ENCODE measurements around the gene SUCLG2. TPM values are rescaled to one million over a fixed set of nuclear protein-coding genes. Genes with fewer than 3 reads are reported as not detected.

SUCLG2 gene
- polyA plus RNA-seq, 2 of the 4 experiments (the other 2 are of a cell fraction): 39.8 to 61.3 TPM

DNA sequence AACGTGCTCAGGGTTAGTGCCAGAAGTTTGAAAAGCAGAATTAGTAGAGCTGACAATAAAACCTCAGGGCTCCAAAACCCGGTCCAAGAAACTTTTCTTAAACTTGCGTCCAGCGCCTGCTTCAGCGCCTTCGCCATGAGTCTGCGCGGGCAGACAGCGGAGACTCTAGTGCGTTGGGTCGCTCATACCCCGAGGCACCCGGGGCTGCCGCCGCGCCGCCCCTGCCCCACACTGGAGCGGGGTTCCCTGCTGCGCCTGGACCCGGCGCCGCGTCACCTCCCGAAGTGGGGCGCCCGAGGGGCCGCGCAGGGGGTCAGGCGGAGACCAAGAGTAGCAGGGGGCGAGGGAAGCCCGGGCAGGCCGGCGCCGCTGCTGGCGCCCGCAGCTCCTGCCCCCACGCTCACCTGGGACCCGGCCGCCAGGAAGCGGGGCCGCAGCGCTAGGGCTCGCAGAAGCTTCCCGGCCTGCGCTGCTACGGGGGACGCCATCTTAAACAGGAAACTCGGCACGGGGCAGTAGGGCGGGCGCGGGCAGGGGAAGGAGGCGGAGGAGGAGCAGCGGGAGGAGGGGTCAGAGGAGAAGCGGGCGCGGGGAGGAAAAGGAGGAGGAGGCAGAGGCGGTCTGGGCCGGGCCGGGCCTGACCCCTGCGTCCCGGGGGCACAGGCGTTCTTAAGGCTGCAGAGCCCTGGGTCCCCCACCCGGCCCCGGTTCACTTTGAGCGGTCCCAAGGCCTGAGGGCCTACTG is at the start of gene SUCLG2 (continued):
- peak; percentile 31; the same call in 1 of the 2 replicates for TF ChIP-seq MYC (IDR thresholded peaks at IDR 0.05; ENCODE audit: borderline replicate concordance, low read length)
- TF ChIP-seq KDM5A (IDR thresholded peaks at IDR 0.05): peak; percentile 52; the same call in 1 of the 2 replicates
- TF ChIP-seq, protein P1, sequence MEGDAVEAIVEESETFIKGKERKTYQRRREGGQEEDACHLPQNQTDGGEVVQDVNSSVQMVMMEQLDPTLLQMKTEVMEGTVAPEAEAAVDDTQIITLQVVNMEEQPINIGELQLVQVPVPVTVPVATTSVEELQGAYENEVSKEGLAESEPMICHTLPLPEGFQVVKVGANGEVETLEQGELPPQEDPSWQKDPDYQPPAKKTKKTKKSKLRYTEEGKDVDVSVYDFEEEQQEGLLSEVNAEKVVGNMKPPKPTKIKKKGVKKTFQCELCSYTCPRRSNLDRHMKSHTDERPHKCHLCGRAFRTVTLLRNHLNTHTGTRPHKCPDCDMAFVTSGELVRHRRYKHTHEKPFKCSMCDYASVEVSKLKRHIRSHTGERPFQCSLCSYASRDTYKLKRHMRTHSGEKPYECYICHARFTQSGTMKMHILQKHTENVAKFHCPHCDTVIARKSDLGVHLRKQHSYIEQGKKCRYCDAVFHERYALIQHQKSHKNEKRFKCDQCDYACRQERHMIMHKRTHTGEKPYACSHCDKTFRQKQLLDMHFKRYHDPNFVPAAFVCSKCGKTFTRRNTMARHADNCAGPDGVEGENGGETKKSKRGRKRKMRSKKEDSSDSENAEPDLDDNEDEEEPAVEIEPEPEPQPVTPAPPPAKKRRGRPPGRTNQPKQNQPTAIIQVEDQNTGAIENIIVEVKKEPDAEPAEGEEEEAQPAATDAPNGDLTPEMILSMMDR (IDR thresholded peaks at IDR 0.05): no peak
- TF ChIP-seq FOSB (CRISPR knock-in tag; IDR thresholded peaks at IDR 0.05): no peak

DNA sequence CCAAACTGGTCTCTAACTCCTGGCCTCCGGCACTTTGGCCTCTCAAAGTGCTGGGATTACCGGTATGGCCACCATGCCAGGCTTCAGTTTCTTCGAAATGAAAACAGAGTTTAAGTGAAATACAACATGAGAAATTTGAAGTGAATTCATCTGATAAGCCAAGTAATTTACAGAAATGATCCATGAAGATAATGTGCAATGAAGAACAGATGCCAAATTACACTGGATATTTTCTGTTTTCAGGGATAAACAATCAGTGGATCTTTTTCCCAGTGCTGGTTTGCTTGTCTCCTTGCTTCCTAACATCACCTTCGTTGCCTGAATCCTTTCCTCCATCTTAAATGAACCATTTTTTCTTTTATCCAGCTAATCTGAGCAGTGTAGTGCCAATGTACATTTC is 46.2 kb upstream of the SUCLG2 start:
- Histone ChIP-seq H3K4me3 (no peak overlapping the region), H3K4me2 (no peak overlapping the region), H3K4me1 (no peaks in the 10 kb centered on the region), H3K27ac (no peak overlapping the region), H3K9me3 (no peaks in the 10 kb centered on the region)
- 88% methylated on average over 4 of the region's 4 CpGs for WGBS (ENCODE audit: missing lambda C conversion rate)
- DNase-seq (ENCODE audit: low read depth in 1 of 2, low spot score in 1 of 2): no peak
- CTCF ChIA-PET: no interaction called here
- POLR2A ChIA-PET: no interaction called here
- ATAC-seq: no peak
- no peak for FAIRE-seq
- no peak for TF ChIP-seq FOXS1 (CRISPR knock-in tag; IDR thresholded peaks at IDR 0.05)
- TF ChIP-seq, protein P2, sequence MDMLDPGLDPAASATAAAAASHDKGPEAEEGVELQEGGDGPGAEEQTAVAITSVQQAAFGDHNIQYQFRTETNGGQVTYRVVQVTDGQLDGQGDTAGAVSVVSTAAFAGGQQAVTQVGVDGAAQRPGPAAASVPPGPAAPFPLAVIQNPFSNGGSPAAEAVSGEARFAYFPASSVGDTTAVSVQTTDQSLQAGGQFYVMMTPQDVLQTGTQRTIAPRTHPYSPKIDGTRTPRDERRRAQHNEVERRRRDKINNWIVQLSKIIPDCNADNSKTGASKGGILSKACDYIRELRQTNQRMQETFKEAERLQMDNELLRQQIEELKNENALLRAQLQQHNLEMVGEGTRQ (IDR thresholded peaks at IDR 0.05): no peak

DNA sequence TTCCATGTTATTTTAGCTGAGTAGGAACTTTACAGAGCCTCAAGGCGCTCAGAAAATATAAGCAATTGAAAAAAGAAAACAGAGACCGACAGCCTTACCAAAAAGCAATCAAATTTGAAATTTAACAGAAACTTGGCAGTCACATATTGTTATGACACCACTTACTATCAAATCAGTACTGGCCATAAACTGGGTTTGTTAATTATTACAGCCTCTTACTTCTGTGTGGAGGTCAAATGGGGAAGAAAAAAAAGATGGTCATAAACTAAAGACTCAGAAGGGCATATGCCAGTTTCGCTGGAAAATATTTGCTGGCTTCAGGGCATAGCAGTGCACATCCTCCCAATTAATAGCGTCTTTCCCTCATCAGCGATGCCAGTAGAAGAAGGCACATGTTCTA is 45.5 kb upstream of the SUCLG2 start:
- ChIA-PET POLR2A (no interaction called here), CTCF (no interaction called here)
- no peak for TF ChIP-seq RFX5 (IDR thresholded peaks at IDR 0.05)
- no peak for TF ChIP-seq CBX2 (IDR thresholded peaks at IDR 0.05; ENCODE audit: borderline replicate concordance, low read depth)
- no peak for TF ChIP-seq ZNF302 (CRISPR knock-in tag; IDR thresholded peaks at IDR 0.05)
- TF ChIP-seq, protein P3, sequence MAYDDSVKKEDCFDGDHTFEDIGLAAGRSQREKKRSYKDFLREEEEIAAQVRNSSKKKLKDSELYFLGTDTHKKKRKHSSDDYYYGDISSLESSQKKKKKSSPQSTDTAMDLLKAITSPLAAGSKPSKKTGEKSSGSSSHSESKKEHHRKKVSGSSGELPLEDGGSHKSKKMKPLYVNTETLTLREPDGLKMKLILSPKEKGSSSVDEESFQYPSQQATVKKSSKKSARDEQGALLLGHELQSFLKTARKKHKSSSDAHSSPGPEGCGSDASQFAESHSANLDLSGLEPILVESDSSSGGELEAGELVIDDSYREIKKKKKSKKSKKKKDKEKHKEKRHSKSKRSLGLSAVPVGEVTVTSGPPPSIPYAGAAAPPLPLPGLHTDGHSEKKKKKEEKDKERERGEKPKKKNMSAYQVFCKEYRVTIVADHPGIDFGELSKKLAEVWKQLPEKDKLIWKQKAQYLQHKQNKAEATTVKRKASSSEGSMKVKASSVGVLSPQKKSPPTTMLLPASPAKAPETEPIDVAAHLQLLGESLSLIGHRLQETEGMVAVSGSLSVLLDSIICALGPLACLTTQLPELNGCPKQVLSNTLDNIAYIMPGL (CRISPR knock-in tag; IDR thresholded peaks at IDR 0.05; ENCODE audit: borderline replicate concordance): no peak
- no peak for TF ChIP-seq FOXS1 (CRISPR knock-in tag; IDR thresholded peaks at IDR 0.05)
- TF ChIP-seq, protein P4, sequence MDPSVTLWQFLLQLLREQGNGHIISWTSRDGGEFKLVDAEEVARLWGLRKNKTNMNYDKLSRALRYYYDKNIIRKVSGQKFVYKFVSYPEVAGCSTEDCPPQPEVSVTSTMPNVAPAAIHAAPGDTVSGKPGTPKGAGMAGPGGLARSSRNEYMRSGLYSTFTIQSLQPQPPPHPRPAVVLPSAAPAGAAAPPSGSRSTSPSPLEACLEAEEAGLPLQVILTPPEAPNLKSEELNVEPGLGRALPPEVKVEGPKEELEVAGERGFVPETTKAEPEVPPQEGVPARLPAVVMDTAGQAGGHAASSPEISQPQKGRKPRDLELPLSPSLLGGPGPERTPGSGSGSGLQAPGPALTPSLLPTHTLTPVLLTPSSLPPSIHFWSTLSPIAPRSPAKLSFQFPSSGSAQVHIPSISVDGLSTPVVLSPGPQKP (IDR thresholded peaks at IDR 0.05; ENCODE audit: low read depth, low read length): no peak
- no peak for TF ChIP-seq ZSCAN20 (CRISPR knock-in tag; IDR thresholded peaks at IDR 0.05)
- TF ChIP-seq GATA3 (IDR thresholded peaks at IDR 0.05; ENCODE audit: borderline replicate concordance): no peak
- TF ChIP-seq, protein P5, sequence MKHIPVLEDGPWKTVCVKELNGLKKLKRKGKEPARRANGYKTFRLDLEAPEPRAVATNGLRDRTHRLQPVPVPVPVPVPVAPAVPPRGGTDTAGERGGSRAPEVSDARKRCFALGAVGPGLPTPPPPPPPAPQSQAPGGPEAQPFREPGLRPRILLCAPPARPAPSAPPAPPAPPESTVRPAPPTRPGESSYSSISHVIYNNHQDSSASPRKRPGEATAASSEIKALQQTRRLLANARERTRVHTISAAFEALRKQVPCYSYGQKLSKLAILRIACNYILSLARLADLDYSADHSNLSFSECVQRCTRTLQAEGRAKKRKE (CRISPR knock-in tag; IDR thresholded peaks at IDR 0.05; ENCODE audit: low read depth): no peak
- no peak for TF ChIP-seq TP53 (CRISPR knock-in tag; IDR thresholded peaks at IDR 0.05)
- no peaks in the 10 kb centered on the region for H3K9me3 ChIP-seq
- WGBS (ENCODE audit: missing lambda C conversion rate): 87% methylated on average over 5 of the region's 5 CpGs
- no peak overlapping the region for H3K4me3 ChIP-seq
- DNase-seq (ENCODE audit: low read depth in 1 of 2, low spot score in 1 of 2): no peak
- no peaks in the 10 kb centered on the region for H3K4me1 ChIP-seq
- no peak overlapping the region for H3K4me2 ChIP-seq
- no peak for ATAC-seq
- FAIRE-seq: no peak
- H3K27ac ChIP-seq: no peak overlapping the region
